GM19467 (cell line): ENCODE data around the gene DIO1.

Source experiments
- ATAC-seq: cut with Tn5 transposase; IDR thresholded peaks from one replicate; pipeline ENCODE4 v1.9.1; 2021; ENCODE audit warnings: mild to moderate bottlenecking, moderate library complexity; ENCODE audit not compliant: unreplicated experiment

Gene DIO1

GRCh38 chr1:53938136-53938830 lies 44.3 kb downstream of the DIO1 start:
- no peak for ATAC-seq

- no peak for ATAC-seq
These were observed 48.4 kb downstream of the DIO1 start for GRCh38 chr1:53942127-53942957.

- ATAC-seq, result no peak
These were observed 49.1 kb downstream of the DIO1 start for GRCh38 chr1:53943090-53943489.

- ATAC-seq, result no peak
These were observed 49.6 kb downstream of the DIO1 start for GRCh38 chr1:53943490-53944043.

GRCh38 chr1:53944469-53945182 lies 50.6 kb downstream of the DIO1 start:
- no peak for ATAC-seq

- ATAC-seq, result no peak
These were observed 51.1 kb downstream of the DIO1 start for GRCh38 chr1:53945183-53945432.

- peak; percentile 61 for ATAC-seq
These were observed 51.7 kb downstream of the DIO1 start, which contains the start of gene IFT25 for GRCh38 chr1:53945433-53946251. IFT25 (minus strand) TSS chr1:53945699; CDS start chr1:53940082, 5,617 bp downstream.

GRCh38 chr1:53946252-53947171 lies 52.5 kb downstream of the DIO1 start, which contains the start of gene LRRC42:
LRRC42 (plus strand) TSS chr1:53946350; CDS start chr1:53952000, 5,650 bp downstream.
- peak; percentile 48 for ATAC-seq

GRCh38 chr1:53947172-53947907 lies 53.4 kb downstream of the DIO1 start:
- ATAC-seq, result no peak

- ATAC-seq, result no peak
These were observed 54.3 kb downstream of the DIO1 start for GRCh38 chr1:53948291-53948690.

GRCh38 chr1:53949023-53949990 lies 55.3 kb downstream of the DIO1 start:
- ATAC-seq, result no peak

- no peak for ATAC-seq
These were observed 57.7 kb downstream of the DIO1 start for GRCh38 chr1:53951697-53952096.

- no peak for ATAC-seq
These were observed 60.1 kb downstream of the DIO1 start for GRCh38 chr1:53954128-53954527.

- no peak for ATAC-seq
These were observed 62.6 kb downstream of the DIO1 start for GRCh38 chr1:53956308-53957168.

GRCh38 chr1:53957194-53957818 lies 63.3 kb downstream of the DIO1 start:
- ATAC-seq, result no peak

GRCh38 chr1:53959664-53960250 lies 65.8 kb downstream of the DIO1 start:
- no peak for ATAC-seq
